HuH-7 (cell line): ENCODE results near the gene REXO1.

Source experiments
- DNase-seq: peaks from one replicate; pipeline ENCODE4 v3.0.0; 2011; ENCODE audit warnings: low spot score

REXO1 gene

GRCh38 chr19:1790054-1790792 lies 58.1 kb downstream of the REXO1 start:
- DNase-seq = no peak

- DNase-seq = no peak
Observed at GRCh38 chr19:1789261-1790041, 58.8 kb downstream of the REXO1 start.

- DNase-seq = no peak
Observed at GRCh38 chr19:1787116-1787515, 61.2 kb downstream of the REXO1 start.

- no peak for DNase-seq
Observed at GRCh38 chr19:1786668-1787067, 61.6 kb downstream of the REXO1 start.

GRCh38 chr19:1785310-1785709 lies 63.0 kb downstream of the REXO1 start:
- DNase-seq = no peak

GRCh38 chr19:1783874-1784273 lies 64.4 kb downstream of the REXO1 start:
- no peak for DNase-seq

GRCh38 chr19:1783354-1783753 lies 64.9 kb downstream of the REXO1 start:
- DNase-seq = no peak

- DNase-seq = no peak
Observed at GRCh38 chr19:1782521-1782920, 65.8 kb downstream of the REXO1 start.

- DNase-seq = no peak
Observed at GRCh38 chr19:1780272-1780958, 67.9 kb downstream of the REXO1 start.

GRCh38 chr19:1779574-1779973 lies 68.7 kb downstream of the REXO1 start:
- no peak for DNase-seq

- no peak for DNase-seq
Observed at GRCh38 chr19:1777149-1777548, 71.1 kb downstream of the REXO1 start.

GRCh38 chr19:1776606-1777147 lies 71.6 kb downstream of the REXO1 start:
- no peak for DNase-seq

GRCh38 chr19:1775951-1776605 lies 72.2 kb downstream of the REXO1 start:
- DNase-seq = no peak

- peak; percentile 73 for DNase-seq
Observed at GRCh38 chr19:1774989-1775772, 73.1 kb downstream of the REXO1 start.

- no peak for DNase-seq
Observed at GRCh38 chr19:1773184-1773583, 75.1 kb downstream of the REXO1 start.

- no peak for DNase-seq
Observed at GRCh38 chr19:1770866-1771576, 77.3 kb downstream of the REXO1 start.

GRCh38 chr19:1769645-1769985 lies 78.7 kb downstream of the REXO1 start:
- DNase-seq = no peak

GRCh38 chr19:1768918-1769644 lies 79.2 kb downstream of the REXO1 start:
- DNase-seq = no peak

GRCh38 chr19:1768248-1768647 lies 80.0 kb downstream of the REXO1 start:
- DNase-seq = peak; percentile 68

GRCh38 chr19:1767464-1767933 lies 80.8 kb downstream of the REXO1 start:
- peak; percentile 89 for DNase-seq
